GM10847 (cell line): Measurements from ENCODE around the gene DUSP3.
A peak's percentile ranks its signal among the peaks of the same experiment; 100 is the strongest.

Experiments used
- POLR2A ChIP-seq: IDR thresholded peaks from 2 replicates; pipeline ENCODE4 v1.6.1; 2011; ENCODE audit not compliant: insufficient read length; ENCODE audit errors: extremely low read depth

Gene DUSP3

GRCh38 chr17:43728081-43728480, 50.7 kb downstream of the DUSP3 start:
- TF ChIP-seq POLR2A = no peak

GRCh38 chr17:43723697-43724359, 54.9 kb downstream of the DUSP3 start:
- TF ChIP-seq POLR2A = no peak

GRCh38 chr17:43722870-43723665, 55.7 kb downstream of the DUSP3 start:
- TF ChIP-seq POLR2A = no peak

GRCh38 chr17:43722269-43722619, 56.5 kb downstream of the DUSP3 start:
- TF ChIP-seq POLR2A = no peak

GRCh38 chr17:43721537-43722268, 57.1 kb downstream of the DUSP3 start:
- TF ChIP-seq POLR2A = no peak

- peak; percentile 45 for TF ChIP-seq POLR2A
Observed at GRCh38 chr17:43720311-43721060, 58.3 kb downstream of the DUSP3 start.

- no peak for TF ChIP-seq POLR2A
Observed at GRCh38 chr17:43719578-43719977, 59.2 kb downstream of the DUSP3 start.

- TF ChIP-seq POLR2A = no peak
Observed at GRCh38 chr17:43718544-43718943, 60.2 kb downstream of the DUSP3 start.

GRCh38 chr17:43717913-43718312, 60.9 kb downstream of the DUSP3 start:
- TF ChIP-seq POLR2A = no peak
